ENCODE measurements around the gene PTPRG. TPM values are rescaled to one million over a fixed set of nuclear protein-coding genes. Genes with fewer than 3 reads are reported as not detected.

PTPRG gene
- total RNA-seq, 1 donor from 2014 or later, result 39.6 TPM

DNA sequence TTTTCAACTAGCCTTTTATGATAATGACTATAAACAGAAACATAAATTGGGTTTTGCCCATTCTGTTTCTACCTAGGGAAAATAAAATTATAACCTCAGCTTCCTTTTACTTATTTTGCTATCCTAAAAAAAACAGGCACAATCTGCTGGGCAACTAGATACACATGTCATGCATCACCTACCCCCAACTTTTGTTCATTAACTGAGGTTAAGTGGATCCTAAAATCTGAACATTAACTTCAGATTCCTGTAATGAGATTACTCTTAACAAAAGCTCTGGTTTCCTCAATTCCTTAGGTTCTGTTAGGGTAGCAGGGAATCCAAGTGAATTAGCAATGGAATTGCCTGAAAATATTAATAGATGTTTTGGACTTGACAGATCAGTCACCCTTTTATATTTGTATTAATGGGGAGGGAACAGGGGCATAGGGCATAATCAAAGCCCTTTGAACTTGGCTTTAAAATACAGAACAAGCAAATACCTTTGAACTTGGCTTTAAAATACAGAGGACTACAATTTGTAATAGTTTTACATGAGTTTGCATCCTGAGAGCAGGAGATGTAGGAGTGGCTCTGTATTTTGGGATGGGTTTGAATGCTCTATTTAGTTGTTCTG lies 705.4 kb downstream of the PTPRG start:
- Histone ChIP-seq H4K20me1 (ENCODE audit: insufficient read depth, low read length) (no peaks in the 10 kb centered on the region), H3K27ac (ENCODE audit: low read depth, low read length) (no peak overlapping the region), H3K9ac (ENCODE audit: low read length) (no peak overlapping the region), H3K4me1 (ENCODE audit: insufficient read depth, low read length) (no peaks in the 10 kb centered on the region), H3K4me3 (ENCODE audit: insufficient read depth, low read depth, low read length) (no peak overlapping the region), H3K4me2 (ENCODE audit: low read length) (no peak overlapping the region), H3K36me3 (ENCODE audit: insufficient read depth, low read length) (no peaks in the 10 kb centered on the region), H3K27me3 (ENCODE audit: insufficient read depth, low read length) (no peaks in the 10 kb centered on the region), H3K9me3 (ENCODE audit: insufficient read depth, low read depth, low read length) (no peaks in the 10 kb centered on the region), H2AFZ (ENCODE audit: low read depth, low read length) (no peak overlapping the region), H3K79me2 (ENCODE audit: insufficient read depth, low read length) (no peaks in the 10 kb centered on the region)
- peaks cover 2% of the 10 kb centered on the region for H3K4me1 Mint-ChIP-seq (ENCODE audit: low read depth, unreplicated experiment)
- TF ChIP-seq, protein P1, sequence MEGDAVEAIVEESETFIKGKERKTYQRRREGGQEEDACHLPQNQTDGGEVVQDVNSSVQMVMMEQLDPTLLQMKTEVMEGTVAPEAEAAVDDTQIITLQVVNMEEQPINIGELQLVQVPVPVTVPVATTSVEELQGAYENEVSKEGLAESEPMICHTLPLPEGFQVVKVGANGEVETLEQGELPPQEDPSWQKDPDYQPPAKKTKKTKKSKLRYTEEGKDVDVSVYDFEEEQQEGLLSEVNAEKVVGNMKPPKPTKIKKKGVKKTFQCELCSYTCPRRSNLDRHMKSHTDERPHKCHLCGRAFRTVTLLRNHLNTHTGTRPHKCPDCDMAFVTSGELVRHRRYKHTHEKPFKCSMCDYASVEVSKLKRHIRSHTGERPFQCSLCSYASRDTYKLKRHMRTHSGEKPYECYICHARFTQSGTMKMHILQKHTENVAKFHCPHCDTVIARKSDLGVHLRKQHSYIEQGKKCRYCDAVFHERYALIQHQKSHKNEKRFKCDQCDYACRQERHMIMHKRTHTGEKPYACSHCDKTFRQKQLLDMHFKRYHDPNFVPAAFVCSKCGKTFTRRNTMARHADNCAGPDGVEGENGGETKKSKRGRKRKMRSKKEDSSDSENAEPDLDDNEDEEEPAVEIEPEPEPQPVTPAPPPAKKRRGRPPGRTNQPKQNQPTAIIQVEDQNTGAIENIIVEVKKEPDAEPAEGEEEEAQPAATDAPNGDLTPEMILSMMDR (IDR thresholded peaks at IDR 0.05; ENCODE audit: insufficient read depth, low read depth, low read length), result no peak
- TF ChIP-seq EZH2 (IDR thresholded peaks at IDR 0.05; ENCODE audit: insufficient read depth, low read length), result no peak
- H3K36me3 Mint-ChIP-seq (ENCODE audit: low read depth, unreplicated experiment), result peaks cover 3% of the 10 kb centered on the region
- no peak for FAIRE-seq
- no peaks in the 10 kb centered on the region for H3K9me3 Mint-ChIP-seq (ENCODE audit: unreplicated experiment)
- no peak overlapping the region for H3K27ac Mint-ChIP-seq (ENCODE audit: unreplicated experiment)
- no peak overlapping the region for H3K4me3 Mint-ChIP-seq (ENCODE audit: unreplicated experiment)
- H3K27me3 Mint-ChIP-seq (ENCODE audit: low read depth, unreplicated experiment), result no peaks in the 10 kb centered on the region
- no peak for DNase-seq (ENCODE audit: low read depth)

- Histone ChIP-seq H2AFZ (ENCODE audit: low read depth, low read length) (no peak overlapping the region), H3K79me2 (ENCODE audit: insufficient read depth, low read length) (no peaks in the 10 kb centered on the region), H4K20me1 (ENCODE audit: insufficient read depth, low read length) (no peaks in the 10 kb centered on the region), H3K9me3 (ENCODE audit: insufficient read depth, low read depth, low read length) (no peaks in the 10 kb centered on the region), H3K9ac (ENCODE audit: low read length) (no peak overlapping the region), H3K4me3 (ENCODE audit: insufficient read depth, low read depth, low read length) (no peak overlapping the region), H3K4me1 (ENCODE audit: insufficient read depth, low read length) (no peaks in the 10 kb centered on the region), H3K36me3 (ENCODE audit: insufficient read depth, low read length) (no peaks in the 10 kb centered on the region), H3K27me3 (ENCODE audit: insufficient read depth, low read length) (no peaks in the 10 kb centered on the region), H3K27ac (ENCODE audit: low read depth, low read length) (no peak overlapping the region), H3K4me2 (ENCODE audit: low read length) (no peak overlapping the region)
- H3K36me3 Mint-ChIP-seq (ENCODE audit: low read depth, unreplicated experiment), result no peaks in the 10 kb centered on the region
- no peaks in the 10 kb centered on the region for H3K9me3 Mint-ChIP-seq (ENCODE audit: unreplicated experiment)
- H3K4me3 Mint-ChIP-seq (ENCODE audit: unreplicated experiment), result no peak overlapping the region
- TF ChIP-seq, protein P1 (IDR thresholded peaks at IDR 0.05; ENCODE audit: insufficient read depth, low read depth, low read length), result no peak
- TF ChIP-seq EZH2 (IDR thresholded peaks at IDR 0.05; ENCODE audit: insufficient read depth, low read length), result no peak
- DNase-seq (ENCODE audit: low read depth) (no peak), FAIRE-seq (no peak)
- H3K27me3 Mint-ChIP-seq (ENCODE audit: low read depth, unreplicated experiment), result no peaks in the 10 kb centered on the region
- H3K4me1 Mint-ChIP-seq (ENCODE audit: low read depth, unreplicated experiment), result no peaks in the 10 kb centered on the region
- no peak overlapping the region for H3K27ac Mint-ChIP-seq (ENCODE audit: unreplicated experiment)
These were observed 715.3 kb downstream of the PTPRG start for GRCh38 chr3:62276658-62277180.

DNA sequence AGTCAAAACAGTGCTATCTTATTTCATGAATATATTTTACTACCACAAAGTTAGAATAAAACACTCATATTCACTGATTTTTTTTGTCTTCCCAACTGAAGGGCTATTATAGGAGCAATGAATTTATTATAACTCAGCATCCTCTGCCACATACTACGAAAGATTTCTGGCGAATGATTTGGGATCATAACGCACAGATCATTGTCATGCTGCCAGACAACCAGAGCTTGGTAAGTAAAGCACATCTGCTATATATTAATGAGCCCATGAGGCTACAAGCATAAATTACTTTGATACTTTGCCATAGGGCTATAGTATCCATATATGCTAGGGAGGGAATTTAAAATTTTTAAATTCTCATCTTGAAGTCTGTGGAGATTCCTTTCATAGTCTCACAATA lies 716.1 kb downstream of the PTPRG start:
- H3K36me3 ChIP-seq (ENCODE audit: insufficient read depth, low read length), result no peaks in the 10 kb centered on the region
- H3K4me1 ChIP-seq (ENCODE audit: insufficient read depth, low read length), result no peaks in the 10 kb centered on the region
- no peaks in the 10 kb centered on the region for H3K4me1 Mint-ChIP-seq (ENCODE audit: low read depth, unreplicated experiment)
- H3K4me2 ChIP-seq (ENCODE audit: low read length), result no peak overlapping the region
- no peak for FAIRE-seq
- H3K27ac Mint-ChIP-seq (ENCODE audit: unreplicated experiment), result no peak overlapping the region
- no peak overlapping the region for H2AFZ ChIP-seq (ENCODE audit: low read depth, low read length)
- H3K9me3 ChIP-seq (ENCODE audit: insufficient read depth, low read depth, low read length), result no peaks in the 10 kb centered on the region
- TF ChIP-seq, protein P1 (IDR thresholded peaks at IDR 0.05; ENCODE audit: insufficient read depth, low read depth, low read length), result no peak
- no peak for TF ChIP-seq EZH2 (IDR thresholded peaks at IDR 0.05; ENCODE audit: insufficient read depth, low read length)
- H4K20me1 ChIP-seq (ENCODE audit: insufficient read depth, low read length), result no peaks in the 10 kb centered on the region
- H3K27me3 ChIP-seq (ENCODE audit: insufficient read depth, low read length), result no peaks in the 10 kb centered on the region
- no peak overlapping the region for H3K27ac ChIP-seq (ENCODE audit: low read depth, low read length)
- no peak overlapping the region for H3K4me3 Mint-ChIP-seq (ENCODE audit: unreplicated experiment)
- H3K9ac ChIP-seq (ENCODE audit: low read length), result no peak overlapping the region
- no peaks in the 10 kb centered on the region for H3K9me3 Mint-ChIP-seq (ENCODE audit: unreplicated experiment)
- no peaks in the 10 kb centered on the region for H3K79me2 ChIP-seq (ENCODE audit: insufficient read depth, low read length)
- H3K36me3 Mint-ChIP-seq (ENCODE audit: low read depth, unreplicated experiment), result no peaks in the 10 kb centered on the region
- no peak overlapping the region for H3K4me3 ChIP-seq (ENCODE audit: insufficient read depth, low read depth, low read length)
- no peaks in the 10 kb centered on the region for H3K27me3 Mint-ChIP-seq (ENCODE audit: low read depth, unreplicated experiment)
- no peak for DNase-seq (ENCODE audit: low read depth)
